Fibroblast of lung (primary cell): ENCODE results near the gene B3GNT9.

ENCODE experiments used
- EZH2 ChIP-seq: IDR thresholded peaks from 2 replicates; pipeline ENCODE4 v1.5.1; 2012; ENCODE audit warnings: low read length, control low read depth, mild to moderate bottlenecking; ENCODE audit errors: missing control alignments
- TF ChIP-seq, protein P1 (sequence below), 2 donors: IDR thresholded peaks in 1 of 2; conservative IDR thresholded peaks in 1 of 2; 1 replicate in 1 of 2; 2 replicates in 1 of 2; pipeline ENCODE4 v1.5.1; 2011 to 2012; ENCODE audit warnings: low read length in 2 of 2, control low read depth in 1 of 2, inconsistent platforms in 1 of 2, low read depth in 1 of 2, mild to moderate bottlenecking in 1 of 2

DNA sequence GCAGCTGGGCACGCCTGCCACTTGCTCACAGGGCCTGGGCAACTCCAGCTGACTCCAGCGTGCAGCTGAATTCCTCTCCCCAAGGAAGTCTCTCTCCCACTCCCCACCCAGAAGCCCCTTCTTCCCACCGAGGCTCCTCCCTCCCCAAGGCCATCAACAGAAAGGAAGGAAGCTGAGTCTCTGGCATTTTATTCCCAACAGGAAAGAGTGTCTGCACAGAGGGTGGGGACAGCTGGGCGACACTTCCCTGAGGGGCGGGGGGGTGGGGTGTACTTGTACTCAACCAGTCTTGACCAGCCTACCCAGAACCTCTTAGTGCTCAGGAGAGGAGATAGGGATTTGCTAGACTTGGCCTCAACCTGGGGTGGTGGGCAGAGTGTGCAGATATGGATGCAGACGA, 39.2 kb upstream of the B3GNT9 start, which contains the start of gene EXOC3L1:
- TF ChIP-seq, protein P1, sequence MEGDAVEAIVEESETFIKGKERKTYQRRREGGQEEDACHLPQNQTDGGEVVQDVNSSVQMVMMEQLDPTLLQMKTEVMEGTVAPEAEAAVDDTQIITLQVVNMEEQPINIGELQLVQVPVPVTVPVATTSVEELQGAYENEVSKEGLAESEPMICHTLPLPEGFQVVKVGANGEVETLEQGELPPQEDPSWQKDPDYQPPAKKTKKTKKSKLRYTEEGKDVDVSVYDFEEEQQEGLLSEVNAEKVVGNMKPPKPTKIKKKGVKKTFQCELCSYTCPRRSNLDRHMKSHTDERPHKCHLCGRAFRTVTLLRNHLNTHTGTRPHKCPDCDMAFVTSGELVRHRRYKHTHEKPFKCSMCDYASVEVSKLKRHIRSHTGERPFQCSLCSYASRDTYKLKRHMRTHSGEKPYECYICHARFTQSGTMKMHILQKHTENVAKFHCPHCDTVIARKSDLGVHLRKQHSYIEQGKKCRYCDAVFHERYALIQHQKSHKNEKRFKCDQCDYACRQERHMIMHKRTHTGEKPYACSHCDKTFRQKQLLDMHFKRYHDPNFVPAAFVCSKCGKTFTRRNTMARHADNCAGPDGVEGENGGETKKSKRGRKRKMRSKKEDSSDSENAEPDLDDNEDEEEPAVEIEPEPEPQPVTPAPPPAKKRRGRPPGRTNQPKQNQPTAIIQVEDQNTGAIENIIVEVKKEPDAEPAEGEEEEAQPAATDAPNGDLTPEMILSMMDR (conservative IDR thresholded peaks at IDR 0.05 in 1 of 2, IDR thresholded peaks at IDR 0.05 in 1 of 2; ENCODE audit: low read depth in 1 of 2, low read length in 2 of 2) = no peak
- no peak for TF ChIP-seq EZH2
